ENCODE data around the gene GOSR2.

GOSR2 gene

GRCh38 chr17:46876926-46877325, 46.0 kb upstream of the GOSR2 start:
- Mint-ChIP-seq H3K27ac (no peak overlapping the region), H3K36me3 (ENCODE audit: low read depth) (no peaks in the 10 kb centered on the region), H3K9me3 (no peaks in the 10 kb centered on the region), H3K27me3 (ENCODE audit: low read depth) (peaks cover 8% of the 10 kb centered on the region), H3K4me1 (no peaks in the 10 kb centered on the region), H3K4me3 (no peak overlapping the region)
- no peak for TF ChIP-seq CTCF (IDR thresholded peaks at IDR 0.05; ENCODE audit: unreplicated experiment in 3 of 3)

GRCh38 chr17:46877466-46877865, 45.5 kb upstream of the GOSR2 start:
- peaks cover 8% of the 10 kb centered on the region for H3K27me3 Mint-ChIP-seq (ENCODE audit: low read depth)
- H3K9me3 Mint-ChIP-seq, result no peaks in the 10 kb centered on the region
- TF ChIP-seq CTCF (IDR thresholded peaks at IDR 0.05; ENCODE audit: unreplicated experiment in 3 of 3), result no peak
- H3K4me1 Mint-ChIP-seq, result no peaks in the 10 kb centered on the region
- H3K27ac Mint-ChIP-seq, result no peak overlapping the region
- no peaks in the 10 kb centered on the region for H3K36me3 Mint-ChIP-seq (ENCODE audit: low read depth)
- no peak overlapping the region for H3K4me3 Mint-ChIP-seq

GRCh38 chr17:46878055-46878454, 44.9 kb upstream of the GOSR2 start:
- Mint-ChIP-seq H3K9me3 (no peaks in the 10 kb centered on the region), H3K4me3 (no peak overlapping the region), H3K27me3 (ENCODE audit: low read depth) (peaks cover 5% of the 10 kb centered on the region), H3K27ac (no peak overlapping the region), H3K36me3 (ENCODE audit: low read depth) (no peaks in the 10 kb centered on the region), H3K4me1 (no peaks in the 10 kb centered on the region)
- TF ChIP-seq CTCF (IDR thresholded peaks at IDR 0.05; ENCODE audit: unreplicated experiment in 3 of 3), result no peak

- no peak for TF ChIP-seq CTCF (IDR thresholded peaks at IDR 0.05; ENCODE audit: unreplicated experiment in 3 of 3)
- H3K27me3 Mint-ChIP-seq (ENCODE audit: low read depth), result peaks cover 5% of the 10 kb centered on the region
Observed at GRCh38 chr17:46879101-46879500, 43.9 kb upstream of the GOSR2 start.

GRCh38 chr17:46881015-46881414, 41.9 kb upstream of the GOSR2 start:
- Mint-ChIP-seq H3K36me3 (ENCODE audit: low read depth) (no peaks in the 10 kb centered on the region), H3K4me1 (peaks cover 18% of the 10 kb centered on the region), H3K4me3 (no peak overlapping the region), H3K9me3 (no peaks in the 10 kb centered on the region), H3K27ac (no peak overlapping the region), H3K27me3 (ENCODE audit: low read depth) (peaks cover 11% of the 10 kb centered on the region)
- TF ChIP-seq CTCF (IDR thresholded peaks at IDR 0.05; ENCODE audit: unreplicated experiment in 3 of 3), result no peak

More at GRCh38 chr17:46879101-46879500, 43.9 kb upstream of the GOSR2 start:
- Mint-ChIP-seq H3K27ac (no peak overlapping the region), H3K36me3 (ENCODE audit: low read depth) (no peaks in the 10 kb centered on the region), H3K4me1 (peaks cover 4% of the 10 kb centered on the region), H3K9me3 (no peaks in the 10 kb centered on the region), H3K4me3 (no peak overlapping the region)

GRCh38 chr17:46882666-46883065, 40.3 kb upstream of the GOSR2 start:
- Mint-ChIP-seq H3K27me3 (ENCODE audit: low read depth) (peaks cover 19% of the 10 kb centered on the region), H3K4me3 (no peak overlapping the region), H3K4me1 (peaks cover 20% of the 10 kb centered on the region), H3K36me3 (ENCODE audit: low read depth) (no peaks in the 10 kb centered on the region), H3K9me3 (no peaks in the 10 kb centered on the region), H3K27ac (no peak overlapping the region)
- no peak for TF ChIP-seq CTCF (IDR thresholded peaks at IDR 0.05; ENCODE audit: unreplicated experiment in 3 of 3)
